Smooth muscle cell (in vitro differentiated cells): ENCODE results near the gene ZBTB21. TPM values are rescaled to one million over a fixed set of nuclear protein-coding genes. Genes with fewer than 3 reads are reported as not detected.

Source experiments
- DNase-seq: peaks from one replicate; lab custom pipeline; 2025; ENCODE audit not compliant: unreplicated experiment; lab: John Stamatoyannopoulos, UW
- H2AFZ ChIP-seq: fragments of 200-600 bp; sonication (generic); 2 replicates; pipeline ENCODE4 v1.6.0; 2016; ENCODE audit warnings: antibody characterized with exemption, low read depth, mild to moderate bottlenecking
- H3F3A ChIP-seq: fragments of 200-600 bp; sonication (generic); 2 replicates; pipeline ENCODE4 v1.6.0; 2017; ENCODE audit warnings: antibody characterized with exemption, low read depth
- H3K27ac ChIP-seq: fragments of 200-600 bp; sonication (generic); 2 replicates; pipeline ENCODE4 v1.5.1; 2016; ENCODE audit warnings: low read depth, mild to moderate bottlenecking
- H3K27me3 ChIP-seq: fragments of 200-600 bp; sonication (generic); 2 replicates; pipeline ENCODE4 v1.6.1; 2016; ENCODE audit warnings: low read depth, mild to moderate bottlenecking
- H3K36me3 ChIP-seq: fragments of 200-600 bp; sonication (generic); 2 replicates; pipeline ENCODE4 v1.5.1; 2016; ENCODE audit warnings: low read depth
- H3K4me1 ChIP-seq: fragments of 200-600 bp; sonication (generic); 2 replicates; pipeline ENCODE4 v1.5.1; 2016; ENCODE audit warnings: low read depth
- H3K4me2 ChIP-seq: fragments of 200-600 bp; sonication (generic); 2 replicates; pipeline ENCODE4 v1.6.0; 2016; ENCODE audit warnings: mild to moderate bottlenecking
- H3K4me3 ChIP-seq: fragments of 200-600 bp; sonication (generic); 2 replicates; pipeline ENCODE4 v1.5.1; 2016; ENCODE audit warnings: mild to moderate bottlenecking
- H3K79me2 ChIP-seq: fragments of 200-600 bp; sonication (generic); 2 replicates; pipeline ENCODE4 v1.6.0; 2016; ENCODE audit warnings: low read depth, mild to moderate bottlenecking
- H3K9ac ChIP-seq: fragments of 200-600 bp; sonication (generic); 2 replicates; pipeline ENCODE4 v1.6.0; 2016; ENCODE audit warnings: low read depth
- H3K9me3 ChIP-seq: fragments of 200-600 bp; sonication (generic); replicated peaks from 2 replicates; pipeline ENCODE4 v1.5.1; 2016; ENCODE audit warnings: low read depth
- H4K20me1 ChIP-seq: fragments of 200-600 bp; sonication (generic); 2 replicates; pipeline ENCODE4 v1.6.0; 2016; ENCODE audit warnings: low read depth
- CTCF ChIP-seq: fragments of 200-600 bp; sonication (generic); IDR thresholded peaks from 2 replicates; pipeline ENCODE4 v1.5.1; 2017; ENCODE audit warnings: borderline replicate concordance, mild to moderate bottlenecking, antibody characterized with exemption; ENCODE audit not compliant: insufficient read depth, poor library complexity, severe bottlenecking
- WGBS: methylation state at CpG from one replicate; pipeline ENCODE4 v1.1.7; 2016; ENCODE audit warnings: low lambda C conversion rate; 5-methylcytosine and 5-hydroxymethylcytosine counted together
- polyA plus RNA-seq: library from polyadenylated mRNA; unstranded; fragments of >200 nt; fragmentation: Nextera tagmentation; extraction: Ambion mirVana; gene quantifications from 2 replicates; pipeline ENCODE4 v1.2.1, GENCODE V29; 2016
- total RNA-seq: library from RNA; depleted of rRNA; stranded (reverse); fragments of >200 nt; gene quantifications from 2 replicates; pipeline ENCODE4 v1.2.3, GENCODE V29; 2014

The ZBTB21 gene
- total and polyA plus RNA-seq, 2 experiments from 2014 or later, result 6.2 to 24.1 TPM

- DNase-seq, result no peak
- Histone ChIP-seq H3K27ac (no peak overlapping the region), H3K4me3 (no peak overlapping the region), H3K79me2 (no peaks in the 10 kb centered on the region), H3K9me3 (no peaks in the 10 kb centered on the region), H2AFZ (no peak overlapping the region), H3F3A (no peaks in the 10 kb centered on the region), H3K27me3 (no peaks in the 10 kb centered on the region), H3K4me2 (no peak overlapping the region), H3K36me3 (no peaks in the 10 kb centered on the region), H3K4me1 (no peaks in the 10 kb centered on the region), H3K9ac (no peak overlapping the region), H4K20me1 (no peaks in the 10 kb centered on the region)
- 91% methylated on average over 10 of the region's 10 CpGs for WGBS
- TF ChIP-seq CTCF, result no peak
Measured at GRCh38 chr21:41966872-41967621, 43.1 kb downstream of the ZBTB21 start.

GRCh38 chr21:41966041-41966833, 43.9 kb downstream of the ZBTB21 start:
- Histone ChIP-seq H3K9me3 (no peaks in the 10 kb centered on the region), H3K79me2 (no peaks in the 10 kb centered on the region), H2AFZ (no peak overlapping the region), H3K4me2 (no peak overlapping the region), H3F3A (no peaks in the 10 kb centered on the region), H3K27ac (no peak overlapping the region), H3K36me3 (no peaks in the 10 kb centered on the region), H3K4me3 (no peak overlapping the region), H3K4me1 (peaks cover 3% of the 10 kb centered on the region), H3K27me3 (no peaks in the 10 kb centered on the region), H3K9ac (no peak overlapping the region), H4K20me1 (no peaks in the 10 kb centered on the region)
- no peak for TF ChIP-seq CTCF
- no peak for DNase-seq
- 88% methylated on average over 11 of the region's 11 CpGs for WGBS

- H3K27ac ChIP-seq, result no peak overlapping the region
- no peak for DNase-seq
- no peaks in the 10 kb centered on the region for H3K36me3 ChIP-seq
- H3K79me2 ChIP-seq, result no peaks in the 10 kb centered on the region
- H4K20me1 ChIP-seq, result no peaks in the 10 kb centered on the region
- H3K4me2 ChIP-seq, result no peak overlapping the region
- no peak overlapping the region for H2AFZ ChIP-seq
- H3F3A ChIP-seq, result no peaks in the 10 kb centered on the region
- H3K4me1 ChIP-seq, result peaks cover 5% of the 10 kb centered on the region
- H3K27me3 ChIP-seq, result no peaks in the 10 kb centered on the region
- no peak overlapping the region for H3K4me3 ChIP-seq
- H3K9me3 ChIP-seq, result no peaks in the 10 kb centered on the region
- WGBS, result 94% methylated on average over 10 of the region's 10 CpGs
- H3K9ac ChIP-seq, result no peak overlapping the region
- no peak for TF ChIP-seq CTCF
Measured at GRCh38 chr21:41965461-41966013, 44.6 kb downstream of the ZBTB21 start.
